Activated CD8-positive, alpha-beta memory T cell treated with anti-CD3 and anti-CD28 coated beads, Interleukin-2, amount 50 U/mL, for 24 hours (primary cell): ENCODE measurements around the gene NPIPB6.

Source experiments
- DNase-seq: peaks from one replicate; pipeline ENCODE4 v3.0.0-alpha.2; 2020; ENCODE audit errors: extremely low read depth

Gene NPIPB6

DNA sequence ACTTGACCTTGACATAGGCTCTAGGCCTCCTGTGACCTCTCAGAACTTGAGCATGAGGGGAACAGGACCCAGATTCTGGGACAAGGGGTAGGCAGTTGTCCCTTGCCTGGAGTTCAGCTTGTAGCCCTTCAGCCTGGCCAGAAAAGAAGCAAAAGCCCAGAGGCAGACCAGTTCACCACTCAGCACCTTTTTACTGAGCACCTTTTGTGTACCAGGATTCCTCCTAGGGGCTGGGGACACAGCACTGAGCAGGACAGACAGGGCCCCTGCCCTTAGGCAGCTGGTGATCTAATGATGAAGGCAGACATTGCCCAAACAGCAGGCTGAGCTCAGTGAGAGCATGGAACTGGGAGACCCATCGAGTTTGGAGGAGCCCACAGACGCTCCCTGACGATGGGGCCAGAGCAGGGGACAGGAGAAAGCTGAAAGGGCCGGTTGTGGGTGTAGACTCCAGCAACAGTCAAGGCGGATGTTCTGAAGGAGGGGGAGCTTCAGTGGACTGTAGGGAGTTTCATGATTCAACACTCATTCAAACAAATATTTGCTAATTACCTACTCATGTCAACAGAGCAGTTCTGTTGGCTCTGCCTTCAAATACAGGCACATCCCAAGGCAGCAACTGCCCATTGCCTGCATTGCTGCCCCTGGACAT lies 38.9 kb downstream of the NPIPB6 start:
- no peak for DNase-seq

DNA sequence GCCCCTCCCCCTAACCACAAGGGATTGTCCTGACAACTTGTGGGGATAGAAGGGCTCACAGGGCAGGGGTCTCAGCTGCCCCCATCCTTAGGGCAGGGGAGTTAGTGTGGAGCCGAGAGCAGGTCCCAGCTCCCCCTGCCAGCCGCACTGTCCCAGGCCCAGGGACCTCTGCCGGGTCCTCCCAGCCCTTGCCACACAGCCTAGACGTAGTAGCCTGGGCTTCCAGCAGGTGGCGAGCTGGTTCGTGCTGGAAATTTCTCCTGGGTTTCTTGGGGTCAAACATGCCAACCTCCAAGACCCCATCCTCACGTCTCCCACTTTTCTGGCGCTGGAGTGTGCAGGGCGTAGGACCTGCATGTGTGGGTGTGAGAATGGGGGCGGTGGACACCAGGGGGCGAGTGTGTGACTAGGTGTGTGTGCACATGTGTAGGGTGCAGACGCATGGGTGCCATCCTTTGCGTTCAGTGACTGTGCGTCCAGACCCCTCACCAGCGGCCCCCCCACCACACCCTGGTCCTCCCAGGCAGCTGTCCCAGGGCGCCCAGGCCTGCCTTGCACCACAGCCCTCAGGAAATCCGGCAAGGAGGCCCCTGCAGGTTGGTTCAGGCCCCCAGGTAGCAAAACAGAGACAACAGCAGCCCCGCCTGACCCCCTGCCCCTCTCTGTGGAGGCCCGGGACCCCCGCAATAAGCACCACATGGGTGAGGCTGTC lies 41.5 kb downstream of the NPIPB6 start:
- no peak for DNase-seq

- no peak for DNase-seq
Measured at GRCh38 chr16:28320741-28321140, 42.6 kb downstream of the NPIPB6 start.

DNA sequence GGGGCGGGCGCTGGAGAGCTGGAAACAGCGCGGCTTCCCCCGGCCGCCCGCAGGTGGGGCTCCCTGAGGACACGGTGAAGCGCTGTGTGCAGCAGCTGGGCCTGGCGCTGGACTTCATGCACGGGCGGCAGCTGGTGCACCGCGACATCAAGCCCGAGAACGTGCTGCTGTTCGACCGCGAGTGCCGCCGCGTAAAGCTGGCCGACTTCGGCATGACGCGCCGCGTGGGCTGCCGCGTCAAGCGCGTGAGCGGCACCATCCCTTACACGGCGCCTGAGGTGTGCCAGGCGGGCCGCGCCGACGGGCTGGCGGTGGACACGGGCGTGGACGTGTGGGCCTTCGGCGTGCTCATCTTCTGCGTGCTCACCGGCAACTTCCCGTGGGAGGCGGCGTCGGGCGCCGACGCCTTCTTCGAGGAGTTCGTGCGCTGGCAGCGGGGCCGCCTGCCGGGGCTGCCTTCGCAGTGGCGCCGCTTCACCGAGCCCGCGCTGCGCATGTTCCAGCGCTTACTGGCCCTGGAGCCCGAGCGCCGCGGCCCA lies 43.2 kb downstream of the NPIPB6 start:
- DNase-seq, result no peak

DNA sequence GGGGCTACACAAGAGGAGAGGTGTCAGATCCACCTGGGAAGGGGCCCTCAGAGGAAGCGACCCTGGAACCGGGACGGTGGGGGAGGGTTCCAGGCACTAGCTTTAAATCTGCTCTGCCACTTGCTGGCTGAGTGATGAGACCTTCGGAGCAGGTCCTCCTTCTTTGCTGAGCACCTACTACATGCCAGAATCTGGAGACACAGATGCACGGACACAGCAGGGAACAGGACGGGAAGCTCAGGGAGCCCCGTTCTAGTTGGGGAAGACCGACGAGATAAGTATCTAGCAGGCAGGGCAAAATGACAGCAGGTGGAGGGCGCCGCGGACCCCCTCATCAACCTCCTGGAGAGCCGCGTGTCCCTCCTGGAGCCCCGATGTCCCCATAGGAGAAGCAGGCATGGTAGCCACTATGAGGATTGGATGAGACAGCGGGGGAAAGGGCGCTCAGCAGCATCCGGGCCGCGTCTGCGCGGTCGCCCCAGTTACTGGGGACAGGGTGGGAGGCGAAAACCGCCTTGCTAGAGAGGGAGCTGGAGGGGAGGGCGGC lies 43.8 kb downstream of the NPIPB6 start:
- DNase-seq, result no peak

DNA sequence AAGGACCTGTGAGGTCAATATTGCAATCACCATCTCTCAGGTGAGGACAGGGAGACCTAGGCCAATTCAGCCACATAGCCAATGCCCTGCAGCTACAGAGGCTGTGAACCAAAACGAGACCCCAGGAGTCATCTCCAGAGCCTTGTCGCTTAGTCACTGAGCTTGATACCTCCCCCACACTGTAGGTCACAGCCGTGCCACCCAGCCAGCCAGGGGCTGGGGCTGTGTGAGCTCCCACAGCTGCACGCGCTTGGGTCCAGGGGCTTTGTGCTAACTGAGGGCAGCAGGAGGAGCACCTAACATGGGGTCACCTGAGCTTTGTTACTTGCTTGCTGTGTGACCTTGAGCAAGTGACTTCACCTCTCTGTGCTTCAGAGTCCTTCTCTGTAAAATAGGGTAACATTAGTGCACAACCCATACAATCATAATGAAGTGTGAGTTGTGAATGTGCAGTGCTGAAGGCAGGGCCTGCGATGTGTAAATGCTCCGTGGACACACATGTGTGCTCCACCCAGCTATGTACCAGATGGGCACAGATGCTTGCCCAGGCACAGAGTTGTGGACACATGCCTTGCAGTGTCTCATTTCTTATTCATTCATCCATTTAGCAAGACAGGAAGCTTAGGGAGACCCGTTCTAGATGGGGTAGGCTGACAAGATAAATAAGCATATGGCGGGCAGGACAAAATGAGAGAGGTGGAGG lies 45.1 kb downstream of the NPIPB6 start:
- no peak for DNase-seq

DNA sequence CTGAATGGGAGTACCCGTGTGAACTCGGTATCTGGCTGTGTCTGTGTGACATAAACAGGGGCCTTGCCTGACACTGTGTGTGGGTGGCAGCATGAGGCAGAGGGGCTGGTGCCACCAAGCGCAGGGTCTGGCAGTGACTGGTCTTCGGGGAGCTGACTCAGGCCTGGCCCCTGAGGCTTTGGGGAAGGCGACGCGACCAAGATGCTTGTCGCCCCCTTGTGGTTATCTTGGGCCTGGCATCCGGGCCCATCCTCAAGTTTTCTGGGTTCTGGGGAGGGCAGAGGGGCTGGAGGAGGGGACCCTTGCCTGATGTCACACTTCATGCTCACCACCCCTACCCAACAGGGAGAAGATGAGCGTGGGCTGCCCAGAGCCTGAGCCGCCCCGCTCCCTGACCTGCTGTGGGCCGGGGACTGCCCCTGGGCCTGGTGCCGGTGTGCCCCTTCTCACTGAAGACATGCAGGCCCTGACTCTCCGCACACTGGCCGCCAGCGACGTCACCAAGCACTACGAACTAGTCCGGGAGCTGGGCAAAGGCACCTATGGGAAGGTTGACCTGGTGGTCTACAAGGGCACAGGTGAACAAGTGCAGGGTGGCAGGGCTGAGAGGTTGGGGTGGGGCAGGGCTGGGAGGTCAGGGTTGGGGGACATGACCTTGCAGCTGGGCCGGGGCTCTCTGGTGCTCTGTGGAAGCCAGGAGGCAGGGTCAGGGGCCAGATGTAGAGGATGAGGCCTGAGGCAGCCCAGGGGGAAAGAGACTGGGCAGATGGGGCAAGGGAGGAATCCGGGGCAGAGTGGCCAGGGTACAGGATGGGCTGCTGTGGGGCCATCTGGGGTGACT lies 46.0 kb downstream of the NPIPB6 start:
- peak; percentile 38 for DNase-seq

GRCh38 chr16:28316054-28316453 lies 47.3 kb downstream of the NPIPB6 start:
- DNase-seq, result no peak

DNA sequence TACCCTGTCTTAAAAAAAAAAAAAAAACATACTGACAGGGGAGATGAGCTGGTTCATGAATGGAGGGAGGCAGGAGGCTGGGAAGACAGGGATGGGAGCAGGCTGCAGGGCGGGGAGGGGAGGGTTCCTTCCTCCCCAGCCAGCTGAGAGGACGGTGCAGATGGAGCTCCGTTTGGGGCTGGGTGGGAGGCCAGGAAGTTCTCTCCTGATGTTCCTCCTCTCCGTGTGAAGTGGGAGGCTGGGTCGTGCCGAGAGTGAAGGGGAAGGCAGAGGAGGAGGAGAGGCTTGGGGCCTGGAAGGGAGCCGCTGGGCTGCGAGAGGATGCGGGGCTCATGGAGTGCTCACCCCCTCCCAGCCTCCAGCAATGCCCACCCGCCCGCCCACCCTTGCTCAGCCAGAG lies 49.7 kb downstream of the NPIPB6 start:
- no peak for DNase-seq

- DNase-seq, result no peak
Measured at GRCh38 chr16:28312327-28312726, 51.0 kb downstream of the NPIPB6 start.

GRCh38 chr16:28311913-28312312 lies 51.4 kb downstream of the NPIPB6 start:
- DNase-seq, result no peak

- no peak for DNase-seq
Measured at GRCh38 chr16:28311413-28311812, 51.9 kb downstream of the NPIPB6 start.

GRCh38 chr16:28310796-28311195 lies 52.5 kb downstream of the NPIPB6 start:
- no peak for DNase-seq

GRCh38 chr16:28309811-28310311 lies 53.4 kb downstream of the NPIPB6 start:
- peak; percentile 67 for DNase-seq

DNA sequence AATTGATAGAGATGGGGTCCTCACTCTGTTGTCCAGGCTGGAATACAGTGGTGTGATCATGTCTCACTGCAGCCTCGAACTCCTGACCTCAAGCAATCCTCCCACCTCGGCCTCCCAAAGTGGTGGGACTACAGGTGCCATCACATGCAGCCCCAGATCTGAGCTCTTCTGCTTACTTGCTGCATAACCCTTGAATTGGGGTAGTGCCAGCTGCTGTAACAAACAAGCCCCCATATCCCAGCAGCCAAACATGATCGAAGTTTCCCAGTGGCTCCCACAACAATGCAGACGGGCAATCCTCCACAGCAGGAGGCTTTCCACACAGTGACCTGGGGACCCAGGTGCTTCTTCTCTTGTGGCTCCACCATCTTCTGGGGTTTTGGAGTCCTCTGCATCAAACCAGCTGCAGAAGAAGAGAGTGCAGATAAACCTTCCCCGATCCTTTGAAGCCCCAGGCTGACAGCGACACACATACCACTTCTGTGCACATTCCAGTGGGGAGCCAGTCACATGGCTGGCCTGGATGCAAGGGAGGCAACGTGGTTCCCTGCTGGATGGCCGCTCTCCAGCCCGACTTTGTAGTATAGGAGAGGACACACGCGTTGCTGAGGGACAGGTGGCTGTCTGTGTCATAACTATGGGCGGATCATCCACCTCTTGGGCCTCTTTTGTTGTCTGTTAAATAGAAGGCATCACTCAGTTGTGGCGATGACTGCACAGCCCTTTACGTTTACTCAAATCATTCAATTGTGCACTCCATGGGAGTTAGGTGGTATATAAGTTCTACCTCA lies 54.3 kb downstream of the NPIPB6 start:
- no peak for DNase-seq

GRCh38 chr16:28307936-28308335 lies 55.4 kb downstream of the NPIPB6 start:
- DNase-seq, result no peak

GRCh38 chr16:28304214-28304613 lies 59.1 kb downstream of the NPIPB6 start:
- no peak for DNase-seq

GRCh38 chr16:28303132-28303531 lies 60.2 kb downstream of the NPIPB6 start:
- no peak for DNase-seq

- no peak for DNase-seq
Measured at GRCh38 chr16:28301620-28302019, 61.7 kb downstream of the NPIPB6 start.

GRCh38 chr16:28301154-28301553 lies 62.2 kb downstream of the NPIPB6 start:
- DNase-seq, result no peak

GRCh38 chr16:28300327-28300726 lies 63.0 kb downstream of the NPIPB6 start:
- no peak for DNase-seq
